ENCODE measurements around the gene PIKFYVE. TPM values are rescaled to one million over a fixed set of nuclear protein-coding genes. Genes with fewer than 3 reads are reported as not detected.
"Not testable (repeated sequence)": the region's sequence is repeated elsewhere in the genome, so short reads cannot be mapped to it uniquely, and the experiment has no call there.

Gene PIKFYVE
- total RNA-seq, 4 donors from 2014 or later = 10.5 to 25.7 (median 12.5) TPM

- H3K4me1 ChIP-seq = no peaks in the 10 kb centered on the region
- no peaks in the 10 kb centered on the region for H3K27me3 ChIP-seq
- no peaks in the 10 kb centered on the region for H3K9me3 ChIP-seq
- intact Hi-C loops (cut with DNase I) = no loop called here
- no peak overlapping the region for H3K27ac ChIP-seq
- 95 to 96% methylated on average over 5 of the region's 5 CpGs for WGBS, 2 donors
- TF ChIP-seq POLR2A (IDR thresholded peaks at IDR 0.05) (no peak), CTCF (IDR thresholded peaks at IDR 0.05) (no peak)
- DNase-seq = no peak
- H3K4me3 ChIP-seq = no peak overlapping the region
- peaks cover 5 to 85% (median 6%) of the 10 kb centered on the region in 3 donors for H3K36me3 ChIP-seq
Measured at GRCh38 chr2:208352644-208353567, 86.9 kb downstream of the PIKFYVE start.

GRCh38 chr2:208354964-208355381, 88.9 kb downstream of the PIKFYVE start:
- Histone ChIP-seq H3K36me3 (peaks cover 5 to 71% (median 6%) of the 10 kb centered on the region in 3 donors), H3K4me1 (peaks cover 0 to 4% (median 0%) of the 10 kb centered on the region in 3 donors), H3K27me3 (no peaks in the 10 kb centered on the region), H3K27ac (no peak overlapping the region), H3K9me3 (no peaks in the 10 kb centered on the region), H3K4me3 (no peak overlapping the region)
- intact Hi-C loops (cut with DNase I) = no loop called here
- WGBS, 2 donors = 86 to 88% methylated on average over 3 of the region's 3 CpGs
- DNase-seq = no peak
- TF ChIP-seq POLR2A (IDR thresholded peaks at IDR 0.05) = no peak
- no peak for TF ChIP-seq CTCF (IDR thresholded peaks at IDR 0.05)

GRCh38 chr2:208356420-208356819, 90.4 kb downstream of the PIKFYVE start:
- H3K27ac ChIP-seq; DNase-seq; H3K9me3 ChIP-seq; H3K4me1 ChIP-seq; H3K4me3 ChIP-seq; intact Hi-C loops (cut with DNase I); H3K27me3 ChIP-seq: not testable (repeated sequence)
- H3K36me3 ChIP-seq = peaks cover 5 to 57% (median 6%) of the 10 kb centered on the region in 3 donors
- WGBS, 2 donors = 65 to 76% methylated on average over 2 of the region's 3 CpGs

- WGBS, 2 donors = 6 to 7% methylated on average over 1 of the region's 1 CpG
- no peak for TF ChIP-seq POLR2A (IDR thresholded peaks at IDR 0.05)
- no peak for TF ChIP-seq CTCF (IDR thresholded peaks at IDR 0.05)
- intact Hi-C loops (cut with DNase I) = no loop called here
- peaks cover 5 to 51% (median 6%) of the 10 kb centered on the region in 3 donors for H3K36me3 ChIP-seq
- H3K4me1 ChIP-seq = peaks cover 0 to 4% (median 0%) of the 10 kb centered on the region in 3 donors
- no peak for DNase-seq
- H3K4me3 ChIP-seq = no peak overlapping the region
- peak overlapping the region in 1 of 4 donors; percentile 17 for H3K27ac ChIP-seq
- H3K27me3 ChIP-seq = no peaks in the 10 kb centered on the region
- H3K9me3 ChIP-seq = no peaks in the 10 kb centered on the region
Measured at GRCh38 chr2:208356846-208357574, 91.0 kb downstream of the PIKFYVE start.

- Histone ChIP-seq H3K27ac (no peak overlapping the region), H3K27me3 (no peaks in the 10 kb centered on the region), H3K4me1 (peaks cover 0 to 4% (median 0%) of the 10 kb centered on the region in 3 donors), H3K4me3 (no peak overlapping the region), H3K36me3 (peaks cover 0 to 31% (median 6%) of the 10 kb centered on the region in 3 donors), H3K9me3 (no peaks in the 10 kb centered on the region)
- no peak for DNase-seq
- no peak for TF ChIP-seq POLR2A (IDR thresholded peaks at IDR 0.05)
- no peak for TF ChIP-seq CTCF (IDR thresholded peaks at IDR 0.05)
- intact Hi-C loops (cut with DNase I) = no loop called here
- WGBS, 2 donors = 69 to 80% methylated on average over 10 of the region's 10 CpGs
Measured at GRCh38 chr2:208358758-208359631, 92.9 kb downstream of the PIKFYVE start.
